HG03571 (cell line): Measurements from ENCODE around the gene CDH13.

ENCODE experiments used
- ATAC-seq: cut with Tn5 transposase; IDR thresholded peaks from one replicate; pipeline ENCODE4 v1.9.1; 2021; ENCODE audit not compliant: unreplicated experiment

Gene CDH13

DNA sequence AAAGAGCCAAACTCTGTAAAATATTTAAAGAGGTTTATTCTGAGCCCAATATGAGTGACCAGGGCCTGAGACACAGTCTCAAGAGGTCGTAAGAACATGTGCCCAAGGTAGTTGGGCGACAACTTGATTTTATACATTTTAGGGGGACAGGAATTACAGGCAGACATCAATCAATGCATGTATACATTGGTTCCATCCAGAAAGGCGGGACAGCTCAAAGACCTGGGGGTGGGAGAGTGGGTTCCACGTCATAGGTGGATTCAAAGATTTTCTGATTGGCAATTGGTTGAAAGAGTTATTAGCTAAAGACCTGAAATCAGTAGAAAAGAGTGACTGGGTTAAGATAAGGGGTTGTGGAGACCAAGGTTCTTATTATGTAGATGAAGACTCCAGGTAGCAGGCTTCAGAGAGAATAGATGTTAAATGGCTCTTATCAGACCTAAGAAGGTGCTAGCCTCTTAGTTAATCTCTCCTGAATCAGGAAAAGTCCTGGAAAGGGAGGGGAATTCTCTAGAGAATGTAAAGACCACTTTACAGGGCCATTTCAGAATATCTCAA, 1213.4 kb downstream of the CDH13 start:
- ATAC-seq, result no peak

DNA sequence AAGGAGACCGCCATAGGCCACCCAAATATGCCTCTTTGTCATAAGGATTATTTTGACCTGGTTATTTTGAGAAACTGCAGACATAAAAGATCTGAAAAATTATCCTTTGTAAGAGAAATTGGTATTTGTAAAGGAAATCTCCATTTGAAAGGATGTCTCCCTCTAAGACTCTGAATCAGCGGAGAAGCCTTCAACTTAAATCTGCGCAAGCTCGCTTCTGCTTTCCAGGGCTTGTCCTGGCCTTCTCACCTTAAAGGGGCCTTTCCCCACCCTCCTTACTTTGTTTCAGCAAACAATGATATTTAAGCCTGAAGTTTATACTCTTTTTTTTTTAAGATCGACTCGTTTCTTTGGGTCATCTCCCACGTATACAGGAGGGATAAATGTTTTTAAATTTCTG, 1215.5 kb downstream of the CDH13 start:
- no peak for ATAC-seq

DNA sequence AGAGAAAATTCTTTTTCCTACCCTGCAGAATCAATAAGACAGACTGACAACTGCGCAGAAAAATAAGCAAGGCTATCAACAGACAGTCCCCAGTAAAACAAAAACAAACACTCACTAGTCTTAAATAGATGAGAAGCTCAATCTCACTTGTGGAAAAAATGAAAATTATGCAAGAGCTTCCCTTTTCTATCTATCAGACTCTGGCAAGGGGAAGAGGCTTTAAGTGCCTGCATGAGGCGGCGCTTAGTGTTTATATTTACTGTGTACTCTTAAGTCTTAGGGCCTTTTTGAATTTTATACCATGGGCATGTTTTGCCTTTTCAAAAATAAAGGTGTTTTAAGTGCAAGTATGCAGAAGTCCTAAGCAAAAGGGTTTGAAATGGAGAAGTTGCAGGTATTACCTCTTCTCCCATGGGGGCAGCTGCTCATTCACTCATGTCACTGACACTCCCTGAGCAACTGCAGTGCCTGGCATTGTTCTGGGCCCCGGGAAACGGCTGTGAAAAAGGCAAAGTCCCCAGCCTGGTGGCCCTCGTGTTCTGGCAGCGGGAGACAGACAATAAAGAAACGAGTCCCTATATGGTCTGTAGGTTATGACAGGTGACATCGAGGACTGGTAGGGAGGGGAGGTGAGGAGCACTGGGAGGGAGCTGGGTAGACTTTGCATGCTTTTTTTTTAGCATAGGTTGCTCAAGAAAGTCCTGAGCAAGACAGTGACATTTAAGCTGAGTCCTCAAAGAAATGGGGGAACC, 1216.2 kb downstream of the CDH13 start:
- no peak for ATAC-seq

DNA sequence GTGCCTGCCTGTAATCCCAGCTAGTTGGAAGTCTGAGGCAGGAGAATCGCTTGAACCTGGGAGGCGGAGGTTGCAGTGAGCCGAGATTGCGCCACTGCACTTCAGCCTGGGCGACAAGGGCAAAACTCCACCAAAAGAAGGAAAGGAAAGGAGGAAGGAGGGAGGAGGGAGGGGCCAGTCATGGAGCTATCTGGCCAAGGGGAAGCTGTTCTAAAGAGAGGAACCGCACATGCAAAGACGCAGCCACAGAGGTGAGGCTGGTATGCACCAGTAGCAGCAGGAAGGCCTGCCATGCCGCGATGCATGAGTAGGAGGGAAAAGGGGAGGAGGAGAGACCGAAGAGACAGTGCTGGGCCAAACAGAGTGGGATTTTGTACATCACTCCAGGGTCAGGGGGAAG, 1216.9 kb downstream of the CDH13 start:
- no peak for ATAC-seq

DNA sequence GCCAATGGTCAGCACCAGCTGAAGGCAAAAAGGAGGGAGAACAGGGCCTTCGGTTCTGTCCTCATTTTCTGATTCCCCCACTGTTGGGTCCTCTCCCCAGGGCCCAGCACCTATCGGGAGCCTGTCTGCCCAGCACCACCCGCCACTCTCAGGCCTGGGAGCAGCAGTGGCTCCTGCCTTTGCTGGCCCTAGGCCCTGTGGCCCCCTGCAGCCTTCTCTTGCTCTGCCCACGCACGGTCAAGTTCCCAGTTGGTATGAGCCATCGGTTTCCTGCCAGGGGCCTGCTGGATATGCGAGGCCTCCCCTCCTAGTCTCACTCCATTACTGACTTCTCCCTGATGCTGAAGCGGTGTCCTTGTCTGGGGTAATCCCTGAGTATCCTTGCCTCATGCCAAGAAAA, 1218.5 kb downstream of the CDH13 start:
- ATAC-seq, result no peak

DNA sequence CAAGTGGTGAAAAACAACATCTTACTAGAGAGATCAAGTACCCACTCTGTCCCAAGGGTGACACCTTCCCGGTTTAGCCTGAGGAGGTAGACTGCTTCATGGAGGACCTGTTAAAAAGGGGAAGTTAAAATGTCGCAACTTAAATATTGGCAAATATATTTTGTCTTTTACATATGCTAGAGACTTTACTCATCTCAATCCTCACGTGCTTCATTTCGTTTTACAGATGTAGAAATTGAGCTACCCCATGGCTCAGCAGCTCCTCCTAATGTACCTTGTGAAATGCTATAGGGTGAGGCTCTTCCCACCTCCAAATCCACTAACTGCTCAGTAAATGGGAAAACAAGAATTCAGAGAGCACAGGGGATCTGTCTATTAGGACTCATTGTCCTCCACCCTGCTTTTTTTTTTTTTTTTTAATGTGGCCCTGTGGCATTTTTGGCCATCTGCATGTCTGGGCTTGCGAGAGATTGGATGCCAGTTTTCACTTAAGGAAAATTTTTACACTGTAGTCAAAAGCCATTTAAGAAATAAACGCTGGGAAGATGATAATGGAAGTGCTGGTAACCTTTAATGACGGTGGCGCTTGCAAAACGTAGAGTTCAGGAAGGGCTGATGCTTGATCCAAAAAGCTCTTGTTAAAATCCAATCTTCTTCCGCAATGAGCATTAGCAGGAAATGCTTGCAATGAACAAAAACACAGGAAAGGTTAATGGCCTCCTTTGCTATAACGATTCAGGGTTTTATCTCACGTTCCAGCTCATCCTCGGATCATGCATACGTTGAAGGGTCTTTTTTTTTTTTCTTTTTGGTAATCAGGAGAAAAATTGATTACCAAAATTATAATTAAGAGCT, 1220.8 kb downstream of the CDH13 start:
- no peak for ATAC-seq

DNA sequence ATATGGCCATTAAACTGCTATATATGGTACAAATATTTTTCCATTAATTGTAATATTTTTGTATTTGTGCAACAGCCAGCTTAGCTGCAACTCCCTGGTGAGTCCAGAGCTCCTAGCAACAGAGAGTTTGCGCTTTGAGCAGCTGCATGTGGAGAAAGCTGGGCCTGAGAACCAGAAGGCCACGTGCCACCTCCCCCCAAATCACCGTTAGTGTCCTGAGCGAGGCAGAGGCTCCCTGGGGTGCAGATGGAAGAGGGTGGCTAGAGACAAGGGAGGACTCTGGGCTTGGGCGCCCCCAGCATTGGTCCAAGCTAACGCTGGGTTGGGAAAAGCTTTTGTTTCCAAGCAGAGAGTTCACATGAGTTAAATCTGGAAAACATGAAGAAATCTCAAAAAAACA, 1222.7 kb downstream of the CDH13 start:
- no peak for ATAC-seq
